Measurements from ENCODE around the gene LRRFIP1. TPM values are rescaled to one million over a fixed set of nuclear protein-coding genes. Genes with fewer than 3 reads are reported as not detected.

LRRFIP1 gene
- total and polyA plus RNA-seq, 2 donors (not counting 1 experiment from before 2014, with no cell fraction given), result 42.0 to 139 TPM

DNA sequence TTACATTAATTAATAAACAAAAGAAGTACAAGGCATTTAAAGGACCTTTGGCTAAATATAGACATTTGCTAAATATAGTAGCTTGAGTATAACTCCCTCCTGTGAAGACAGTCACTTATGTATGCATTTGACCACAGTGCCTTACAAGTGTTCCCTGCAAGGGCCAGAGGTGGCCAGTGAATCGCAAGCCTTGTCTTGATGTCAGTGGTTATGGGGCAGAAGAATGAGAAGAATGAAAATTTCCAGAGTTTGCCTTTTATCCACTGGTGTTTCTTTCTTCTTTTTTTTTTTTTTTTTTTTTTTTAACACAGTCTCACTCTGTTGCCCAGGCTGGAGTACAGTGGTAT, 1.8 kb downstream of the LRRFIP1 start:
- Histone ChIP-seq H3K4me3 (ENCODE audit: control extremely low read depth in 1 of 5, extremely low read depth in 1 of 5, insufficient read depth in 1 of 5, low read depth in 2 of 5, low read length in 4 of 5) (no peak overlapping the region), H4K20me1 (ENCODE audit: control insufficient read depth, insufficient read depth, low read length, poor library complexity, severe bottlenecking) (no peaks in the 10 kb centered on the region), H3K36me3 (replicated peaks in 1 of 2; ENCODE audit: control extremely low read depth in 1 of 2, control insufficient read depth in 1 of 2, extremely low read depth in 1 of 2, insufficient read depth in 2 of 2, low read length in 1 of 2) (no peaks in the 10 kb centered on the region), H3K4me2 (replicated peaks; ENCODE audit: low read depth, low read length, poor library complexity, severe bottlenecking) (no peak overlapping the region), H3K27me3 (replicated peaks in 1 of 4; ENCODE audit: control extremely low read depth in 1 of 4, control insufficient read depth in 3 of 4, insufficient read depth in 4 of 4, low read length in 3 of 4) (peaks cover 0 to 27% (median 14%) of the 10 kb centered on the region in 4 experiments), H3K9me3 (ENCODE audit: control extremely low read depth in 1 of 3, control insufficient read depth in 2 of 3, insufficient read depth in 1 of 3, low read length in 2 of 3) (no peaks in the 10 kb centered on the region), H2AFZ (ENCODE audit: insufficient read depth, low read depth, low read length, poor library complexity, severe bottlenecking) (no peak overlapping the region), H3K9ac (ENCODE audit: low read length) (no peak overlapping the region), H3K4me1 (ENCODE audit: control insufficient read depth in 2 of 2, insufficient read depth in 2 of 2, low read length in 2 of 2) (peaks cover 10 to 18% of the 10 kb centered on the region in 2 donors), H3K27ac (ENCODE audit: low read length in 2 of 2) (no peak overlapping the region), H3K79me2 (ENCODE audit: control insufficient read depth, insufficient read depth, low read length) (no peaks in the 10 kb centered on the region)
- intact Hi-C loops (cut with micrococcal nuclease), result loop anchor here (5.0 kb wide), 1 partner anchor 63 kb away; no protein-coding TSS in a partner anchor
- DNase-seq (no peak), ATAC-seq (ENCODE audit: low read depth) (no peak)
- WGBS (ENCODE audit: insufficient coverage), result no CpG with 5 or more reads among the region's 1 CpG
- Mint-ChIP-seq H3K27me3 (peaks cover 35% of the 10 kb centered on the region), H3K9me3 (ENCODE audit: insufficient read depth) (no peaks in the 10 kb centered on the region), H3K4me1 (peaks cover 24% of the 10 kb centered on the region), H3K27ac (no peak overlapping the region), H3K4me3 (no peak overlapping the region)
- TF ChIP-seq EZH2 (IDR thresholded peaks at IDR 0.05; ENCODE audit: borderline replicate concordance, insufficient read depth, low read depth, low read length, poor library complexity, severe bottlenecking), result no peak
- TF ChIP-seq, protein P1, sequence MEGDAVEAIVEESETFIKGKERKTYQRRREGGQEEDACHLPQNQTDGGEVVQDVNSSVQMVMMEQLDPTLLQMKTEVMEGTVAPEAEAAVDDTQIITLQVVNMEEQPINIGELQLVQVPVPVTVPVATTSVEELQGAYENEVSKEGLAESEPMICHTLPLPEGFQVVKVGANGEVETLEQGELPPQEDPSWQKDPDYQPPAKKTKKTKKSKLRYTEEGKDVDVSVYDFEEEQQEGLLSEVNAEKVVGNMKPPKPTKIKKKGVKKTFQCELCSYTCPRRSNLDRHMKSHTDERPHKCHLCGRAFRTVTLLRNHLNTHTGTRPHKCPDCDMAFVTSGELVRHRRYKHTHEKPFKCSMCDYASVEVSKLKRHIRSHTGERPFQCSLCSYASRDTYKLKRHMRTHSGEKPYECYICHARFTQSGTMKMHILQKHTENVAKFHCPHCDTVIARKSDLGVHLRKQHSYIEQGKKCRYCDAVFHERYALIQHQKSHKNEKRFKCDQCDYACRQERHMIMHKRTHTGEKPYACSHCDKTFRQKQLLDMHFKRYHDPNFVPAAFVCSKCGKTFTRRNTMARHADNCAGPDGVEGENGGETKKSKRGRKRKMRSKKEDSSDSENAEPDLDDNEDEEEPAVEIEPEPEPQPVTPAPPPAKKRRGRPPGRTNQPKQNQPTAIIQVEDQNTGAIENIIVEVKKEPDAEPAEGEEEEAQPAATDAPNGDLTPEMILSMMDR (IDR thresholded peaks at IDR 0.05), result no peak
- POLR2A ChIA-PET, result interaction anchor here (0.7 kb wide), 1 partner anchor 390 kb away, joined by 3 read pairs; no protein-coding TSS in a partner anchor
- CTCF ChIA-PET, result interaction anchor here (2.3 kb wide), 1 partner anchor 116 kb away, joined by 8 read pairs; no protein-coding TSS in a partner anchor

GRCh38 chr2:237629739-237630138, 2.4 kb downstream of the LRRFIP1 start:
- Histone ChIP-seq H3K36me3 (replicated peaks in 1 of 2; ENCODE audit: control extremely low read depth in 1 of 2, control insufficient read depth in 1 of 2, extremely low read depth in 1 of 2, insufficient read depth in 2 of 2, low read length in 1 of 2) (no peaks in the 10 kb centered on the region), H3K9me3 (ENCODE audit: control extremely low read depth in 1 of 3, control insufficient read depth in 2 of 3, insufficient read depth in 1 of 3, low read length in 2 of 3) (peaks cover 0 to 2% (median 0%) of the 10 kb centered on the region in 3 donors), H2AFZ (ENCODE audit: insufficient read depth, low read depth, low read length, poor library complexity, severe bottlenecking) (no peak overlapping the region), H3K4me2 (replicated peaks; ENCODE audit: low read depth, low read length, poor library complexity, severe bottlenecking) (no peak overlapping the region), H3K4me1 (ENCODE audit: control insufficient read depth in 2 of 2, insufficient read depth in 2 of 2, low read length in 2 of 2) (peaks cover 10 to 18% of the 10 kb centered on the region in 2 donors), H3K79me2 (ENCODE audit: control insufficient read depth, insufficient read depth, low read length) (no peaks in the 10 kb centered on the region), H3K27ac (ENCODE audit: low read length in 2 of 2) (no peak overlapping the region), H3K4me3 (ENCODE audit: control extremely low read depth in 1 of 5, extremely low read depth in 1 of 5, insufficient read depth in 1 of 5, low read depth in 2 of 5, low read length in 4 of 5) (no peak overlapping the region), H4K20me1 (ENCODE audit: control insufficient read depth, insufficient read depth, low read length, poor library complexity, severe bottlenecking) (no peaks in the 10 kb centered on the region), H3K9ac (ENCODE audit: low read length) (no peak overlapping the region), H3K27me3 (replicated peaks in 1 of 4; ENCODE audit: control extremely low read depth in 1 of 4, control insufficient read depth in 3 of 4, insufficient read depth in 4 of 4, low read length in 3 of 4) (peaks cover 0 to 30% (median 14%) of the 10 kb centered on the region in 4 experiments)
- no peak for DNase-seq
- CTCF ChIA-PET, result interaction anchor here (2.3 kb wide), 1 partner anchor 115 kb away, joined by 8 read pairs; no protein-coding TSS in a partner anchor
- 58% methylated on average over 3 of the region's 8 CpGs for WGBS (ENCODE audit: insufficient coverage)
- POLR2A ChIA-PET, result no interaction called here
- peaks cover 41% of the 10 kb centered on the region for H3K27me3 Mint-ChIP-seq
- intact Hi-C loops (cut with micrococcal nuclease), result loop anchor here (5.0 kb wide), 1 partner anchor 63 kb away; no protein-coding TSS in a partner anchor
- no peak for TF ChIP-seq EZH2 (IDR thresholded peaks at IDR 0.05; ENCODE audit: borderline replicate concordance, insufficient read depth, low read depth, low read length, poor library complexity, severe bottlenecking)
- TF ChIP-seq, protein P1 (IDR thresholded peaks at IDR 0.05), result no peak
- H3K27ac Mint-ChIP-seq, result no peak overlapping the region
- H3K9me3 Mint-ChIP-seq (ENCODE audit: insufficient read depth), result peaks cover 4% of the 10 kb centered on the region
- peaks cover 24% of the 10 kb centered on the region for H3K4me1 Mint-ChIP-seq
- H3K4me3 Mint-ChIP-seq, result peak overlapping the region; percentile 5
- ATAC-seq (ENCODE audit: low read depth), result no peak
